Endothelial cell of umbilical vein (primary cell): Measurements from ENCODE around the gene PAK6. TPM values are rescaled to one million over a fixed set of nuclear protein-coding genes. Genes with fewer than 3 reads are reported as not detected.

Source experiments
- BruUV-seq: library from RNA; stranded (reverse); fragments of 400-500 nt; replicated peaks from 2 replicates; lab custom pipeline; 2021; lab: Mats Ljungman, UMichigan
- CTCF ChIA-PET: fragments of 300-600, 350-600 bp; sonication (Branson Sonifier 250); formaldehyde crosslinking; loops from one replicate; lab custom pipeline; 2021; ENCODE audit warnings: antibody characterized with exemption, inconsistent platforms; lab: Charles Lee
- POLR2A ChIA-PET: fragments of 300-600, 350-600 bp; sonication (Branson Sonifier 250); formaldehyde crosslinking; loops from one replicate; lab custom pipeline; 2021; ENCODE audit warnings: antibody characterized with exemption, inconsistent platforms; lab: Charles Lee
- DNase-seq: peaks from one replicate; pipeline ENCODE4 v3.0.0-alpha.2; 2011; ENCODE audit warnings: low read depth, low spot score
- FAIRE-seq: peaks from 2 replicates; lab custom pipeline; 2011; peaks lifted over from hg19 to GRCh38; lab: Jason Lieb, UNC
- H2AFZ ChIP-seq: 2 replicates; pipeline ENCODE4 v1.6.0; 2012; ENCODE audit warnings: low read depth, low read length, control low read depth, inconsistent platforms
- H3K27ac ChIP-seq: 2 replicates; pipeline ENCODE4 v1.5.1; 2011; ENCODE audit warnings: low read depth, mild to moderate bottlenecking, control low read depth, low read length, moderate library complexity; ENCODE audit not compliant: insufficient read depth
- H3K27me3 ChIP-seq, 2 experiments: 2 replicates each; pipeline versions ENCODE4 v1.6.0 to v1.6.1; 2011; ENCODE audit warnings: low read length in 2 of 2, mixed read lengths in 1 of 2; ENCODE audit not compliant: control insufficient read depth in 2 of 2, insufficient read depth in 2 of 2
- H3K36me3 ChIP-seq, 2 experiments: 2 replicates in 1 of 2; 3 replicates in 1 of 2; pipeline ENCODE4 v1.5.1; 2011; ENCODE audit warnings: low read length in 2 of 2, mild to moderate bottlenecking in 1 of 2, moderate library complexity in 1 of 2; ENCODE audit not compliant: control insufficient read depth in 2 of 2, insufficient read depth in 2 of 2; ENCODE audit errors: extremely low read depth in 1 of 2
- H3K4me1 ChIP-seq: 3 replicates; pipeline ENCODE4 v1.5.1; 2011; ENCODE audit warnings: mild to moderate bottlenecking, low read length; ENCODE audit not compliant: control insufficient read depth, insufficient read depth; ENCODE audit errors: extremely low read depth
- H3K4me2 ChIP-seq: 2 replicates; pipeline ENCODE4 v1.6.1; 2011; ENCODE audit warnings: low read length, control low read depth, mixed read lengths; ENCODE audit not compliant: insufficient read depth
- H3K4me3 ChIP-seq, 3 experiments: fragments of 200-600 bp in 1 of 3; sonication (generic), shearing (Covaris generic) in 1 of 3; replicated peaks in 1 of 3; 2 replicates each; pipeline ENCODE4 v1.5.1; 2011 to 2016; ENCODE audit warnings: control low read depth in 3 of 3, low read length in 3 of 3, mild to moderate bottlenecking in 2 of 3, inconsistent platforms in 1 of 3, low read depth in 1 of 3, moderate library complexity in 1 of 3; ENCODE audit not compliant: insufficient read depth in 1 of 3
- H3K79me2 ChIP-seq: 2 replicates; pipeline ENCODE4 v1.6.0; 2012; ENCODE audit warnings: low read length, inconsistent platforms; ENCODE audit not compliant: control insufficient read depth, insufficient read depth
- H3K9ac ChIP-seq: replicated peaks from 2 replicates; pipeline ENCODE3; 2011; ENCODE audit warnings: low read length, control low read depth; ENCODE audit not compliant: insufficient read depth; ENCODE audit errors: extremely low read depth
- H3K9me1 ChIP-seq: replicated peaks from 3 replicates; pipeline ENCODE4 v1.6.0; 2011; ENCODE audit warnings: mild to moderate bottlenecking, low read length; ENCODE audit not compliant: control insufficient read depth, insufficient read depth; ENCODE audit errors: extremely low read depth
- H3K9me3 ChIP-seq: replicated peaks from 2 replicates; pipeline ENCODE4 v1.5.1; 2012; ENCODE audit warnings: low read length, inconsistent platforms; ENCODE audit not compliant: control insufficient read depth, insufficient read depth
- H4K20me1 ChIP-seq: replicated peaks from 2 replicates; pipeline ENCODE3; 2011; ENCODE audit warnings: mild to moderate bottlenecking, low read length; ENCODE audit not compliant: control insufficient read depth, insufficient read depth; ENCODE audit errors: extremely low read depth
- CTCF ChIP-seq, 2 donors: IDR thresholded peaks; 1 replicate in 1 of 2; 2 replicates in 1 of 2; pipeline ENCODE4 v1.5.1; 2011; ENCODE audit warnings: low read length in 2 of 2, mild to moderate bottlenecking in 2 of 2, moderate library complexity in 2 of 2, control low read depth in 1 of 2, inconsistent platforms in 1 of 2, low read depth in 1 of 2; ENCODE audit not compliant: insufficient read depth in 1 of 2; ENCODE audit errors: extremely low read depth in 1 of 2
- EZH2 ChIP-seq: IDR thresholded peaks from 2 replicates; pipeline ENCODE4 v1.6.1; 2012; ENCODE audit warnings: borderline replicate concordance, low read depth, mild to moderate bottlenecking, moderate library complexity, low read length, inconsistent platforms; ENCODE audit not compliant: severe bottlenecking
- FOS ChIP-seq: IDR thresholded peaks from 2 replicates; pipeline ENCODE4 v1.6.1; 2011; ENCODE audit warnings: mild to moderate bottlenecking, low read length, moderate library complexity, borderline replicate concordance; ENCODE audit not compliant: insufficient read depth
- GATA2 ChIP-seq: IDR thresholded peaks from 2 replicates; pipeline ENCODE4 v1.7.0; 2011; ENCODE audit warnings: low read depth, mild to moderate bottlenecking, moderate library complexity, mixed read lengths, low read length; ENCODE audit not compliant: insufficient read length, insufficient read depth
- JUN ChIP-seq: IDR thresholded peaks from 2 replicates; pipeline ENCODE4 v1.6.1; 2011; ENCODE audit warnings: borderline replicate concordance, low read depth; ENCODE audit not compliant: insufficient read length, insufficient read depth
- MAX ChIP-seq: IDR thresholded peaks from 2 replicates; pipeline ENCODE4 v1.6.1; 2011; ENCODE audit not compliant: insufficient read depth, insufficient read length
- MYC ChIP-seq: IDR thresholded peaks from one replicate; pipeline ENCODE4 v1.6.1; 2011; ENCODE audit warnings: mild to moderate bottlenecking, low read depth, low read length
- POLR2A ChIP-seq: IDR thresholded peaks from 2 replicates; pipeline ENCODE4 v1.6.1; 2012; ENCODE audit warnings: low read depth, mild to moderate bottlenecking, control low read depth, low read length
- POLR2AphosphoS5 ChIP-seq: IDR thresholded peaks from 2 replicates; pipeline ENCODE4 v1.6.1; 2012; ENCODE audit warnings: low read depth, mild to moderate bottlenecking, control low read depth, low read length, moderate library complexity; ENCODE audit not compliant: insufficient read depth
- dilution Hi-C: fragments of 300-500 bp; cut with MboI; formaldehyde crosslinking; loops from one replicate; pipeline ENCODE4 v1.15.0; 2019; ENCODE audit warnings: low sequenced_read_pairs; ENCODE audit not compliant: extremely low pct_ligation_motif_present
- intact Hi-C: fragments of 100-400 bp; cut with micrococcal nuclease; formaldehyde crosslinking; loops from one replicate; pipeline ENCODE4 v1.10.0; 2022
- polyA plus RNA-seq, 4 experiments: library from polyadenylated mRNA; depleted of rRNA in 3 of 4; stranded (reverse) in 3 of 4; unstranded in 1 of 4; fragments of >200 nt; gene quantifications; 2 replicates each; pipeline versions ENCODE4 v1.2.1 to v1.2.3, GENCODE V29; 2011 to 2012; ENCODE audit warnings: missing spikeins in 1 of 4
- total RNA-seq: library from RNA; stranded (reverse); gene quantifications from 2 replicates; pipeline ENCODE4 v1.2.3, GENCODE V29; 2021

Gene PAK6
- total and polyA plus RNA-seq, 2 donors (not counting 3 experiments of a cell fraction or from before 2014, with no cell fraction given): not detected

- Histone ChIP-seq H3K9me1 (no peaks in the 10 kb centered on the region), H3K9ac (no peak overlapping the region), H3K4me1 (no peaks in the 10 kb centered on the region), H4K20me1 (no peaks in the 10 kb centered on the region), H3K9me3 (no peaks in the 10 kb centered on the region), H3K79me2 (no peaks in the 10 kb centered on the region), H3K27ac (no peak overlapping the region), H2AFZ (peak overlapping the region; percentile 64), H3K4me2 (peak overlapping the region; percentile 53), H3K27me3 (peaks cover 0 to 27% of the 10 kb centered on the region in 2 experiments), H3K4me3 (peak overlapping the region in 1 of 3 experiments; percentile 23), H3K36me3 (no peaks in the 10 kb centered on the region)
- peak; percentile 36 for DNase-seq
- no peak for TF ChIP-seq MYC
- TF ChIP-seq EZH2: no peak
- no peak for TF ChIP-seq FOS
- no peak for TF ChIP-seq JUN
- no peak for TF ChIP-seq MAX
- TF ChIP-seq POLR2A: no peak
- no peak for TF ChIP-seq POLR2AphosphoS5
- TF ChIP-seq CTCF (IDR thresholded peaks at IDR 0.05; ENCODE audit: extremely low read depth in 1 of 2, insufficient read depth in 1 of 2, low read depth in 1 of 2, low read length in 2 of 2): no peak
- TF ChIP-seq GATA2: no peak
- peak; percentile 82 for FAIRE-seq
- ChIA-PET POLR2A (interaction anchor here (0.8 kb wide), 1 partner anchor 24 kb away, joined by 5 read pairs; no protein-coding TSS in a partner anchor), CTCF (interaction anchor here (0.9 to 7.5 kb wide), 12 partner anchors 8 to 87 kb away, joined by 3 to 77 read pairs (median 8); partner anchors contain the start of genes ANKRD63, CCDC9B, INAFM2 and PLCB2)
- no TSS peak for BruUV-seq
- dilution Hi-C loops (no loop called here), intact Hi-C loops (no loop called here)
Observed at GRCh38 chr15:40290918-40291574, 52.2 kb downstream of the PAK6 start.
